ENCODE results near the gene CHAF1A. TPM values are rescaled to one million over a fixed set of nuclear protein-coding genes. Genes with fewer than 3 reads are reported as not detected.

Gene CHAF1A
- total RNA-seq, 1 experiment from 2014 or later: 7.8 TPM

GRCh38 chr19:4472174-4472974, 69.9 kb downstream of the CHAF1A start, which contains the start of gene HDGFL2:
Gene HDGFL2 (plus strand): TSS chr19:4472297. CDS start chr19:4472351, 54 bp downstream.
- H3K36me3 ChIP-seq (ENCODE audit: insufficient read depth, low read length): no peaks in the 10 kb centered on the region; the same call in 1 of the 2 replicates
- H3K9me3 ChIP-seq (ENCODE audit: low read length): no peaks in the 10 kb centered on the region
- DNase-seq: no peak
- peak within 1 kb of the TSS; percentile 82 for H3K27ac ChIP-seq (ENCODE audit: low read length)
- peak within 1 kb of the TSS; percentile 97 for H3K4me3 ChIP-seq (ENCODE audit: low read length)
- H3K9ac ChIP-seq (ENCODE audit: low read length): peak within 1 kb of the TSS; percentile 99
- H3K4me1 ChIP-seq (ENCODE audit: low read length): peaks cover 24% of the 10 kb centered on the region
- H3K4me2 ChIP-seq (ENCODE audit: low read depth, low read length, poor library complexity, severe bottlenecking): peak within 1 kb of the TSS; percentile 92
- H3K27me3 ChIP-seq (ENCODE audit: low read length): no peaks in the 10 kb centered on the region
- no peaks in the 10 kb centered on the region; the same call in 1 of the 2 replicates for H4K20me1 ChIP-seq (ENCODE audit: insufficient read depth, low read depth, low read length)
- H3K9me2 ChIP-seq (replicated peaks; ENCODE audit: insufficient read depth, low read length): no peaks in the 10 kb centered on the region
- H3K79me2 ChIP-seq (ENCODE audit: low read length): peaks cover 42% of the 10 kb centered on the region
- H2AFZ ChIP-seq (ENCODE audit: low read length): peak within 1 kb of the TSS; percentile 11; the same call in 1 of the 2 replicates

DNA sequence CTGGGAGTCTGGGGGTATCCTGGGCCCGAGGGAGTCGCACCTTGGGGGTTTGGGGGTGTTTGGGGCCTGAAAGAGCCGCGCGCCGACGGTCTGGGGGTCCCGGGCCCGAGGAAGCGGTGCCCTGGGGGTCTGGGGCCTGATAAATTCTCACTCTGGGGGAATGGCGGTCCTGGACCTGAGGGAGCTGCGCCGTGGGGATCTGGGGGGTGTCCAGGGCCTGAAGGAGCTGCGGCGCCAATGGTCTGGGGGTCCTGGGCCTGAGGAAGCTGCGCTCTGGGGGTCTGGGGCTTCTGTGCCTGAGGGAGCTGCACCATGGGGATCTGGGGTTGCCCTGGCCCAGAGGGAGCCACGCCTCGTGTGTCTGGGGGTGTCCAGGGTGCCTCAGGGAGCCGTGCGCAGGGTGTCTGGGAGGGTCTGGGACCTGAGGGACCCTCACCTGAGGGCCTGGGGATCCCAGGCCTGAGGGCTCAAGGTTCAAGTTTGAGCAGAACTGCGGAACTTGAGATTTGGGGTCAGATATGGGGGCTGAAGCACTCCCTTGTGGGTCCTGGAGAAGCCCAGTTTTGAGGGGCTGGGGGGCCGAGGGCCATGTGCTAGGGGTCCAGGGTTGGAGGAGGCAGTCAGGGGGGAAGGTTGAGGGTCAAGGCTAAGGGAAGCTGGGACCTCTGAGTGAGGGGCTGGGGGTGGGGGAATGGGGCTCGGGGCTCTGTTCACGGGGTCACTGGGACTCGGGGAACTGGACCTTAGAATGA, 70.7 kb downstream of the CHAF1A start:
- no peaks in the 10 kb centered on the region for H3K9me2 ChIP-seq (replicated peaks; ENCODE audit: insufficient read depth, low read length)
- H3K9ac ChIP-seq (ENCODE audit: low read length): peak overlapping the region; percentile 99
- no peaks in the 10 kb centered on the region for H3K9me3 ChIP-seq (ENCODE audit: low read length)
- H2AFZ ChIP-seq (ENCODE audit: low read length): no peak overlapping the region
- H3K27ac ChIP-seq (ENCODE audit: low read length): peak overlapping the region; percentile 56
- no peaks in the 10 kb centered on the region; the same call in 1 of the 2 replicates for H3K36me3 ChIP-seq (ENCODE audit: insufficient read depth, low read length)
- peak; percentile 54 for DNase-seq
- H4K20me1 ChIP-seq (ENCODE audit: insufficient read depth, low read depth, low read length): no peaks in the 10 kb centered on the region; the same call in 1 of the 2 replicates
- H3K4me1 ChIP-seq (ENCODE audit: low read length): peaks cover 24% of the 10 kb centered on the region
- no peaks in the 10 kb centered on the region for H3K27me3 ChIP-seq (ENCODE audit: low read length)
- H3K4me3 ChIP-seq (ENCODE audit: low read length): peak overlapping the region; percentile 97
- H3K79me2 ChIP-seq (ENCODE audit: low read length): peaks cover 42% of the 10 kb centered on the region
- H3K4me2 ChIP-seq (ENCODE audit: low read depth, low read length, poor library complexity, severe bottlenecking): peak overlapping the region; percentile 92

DNA sequence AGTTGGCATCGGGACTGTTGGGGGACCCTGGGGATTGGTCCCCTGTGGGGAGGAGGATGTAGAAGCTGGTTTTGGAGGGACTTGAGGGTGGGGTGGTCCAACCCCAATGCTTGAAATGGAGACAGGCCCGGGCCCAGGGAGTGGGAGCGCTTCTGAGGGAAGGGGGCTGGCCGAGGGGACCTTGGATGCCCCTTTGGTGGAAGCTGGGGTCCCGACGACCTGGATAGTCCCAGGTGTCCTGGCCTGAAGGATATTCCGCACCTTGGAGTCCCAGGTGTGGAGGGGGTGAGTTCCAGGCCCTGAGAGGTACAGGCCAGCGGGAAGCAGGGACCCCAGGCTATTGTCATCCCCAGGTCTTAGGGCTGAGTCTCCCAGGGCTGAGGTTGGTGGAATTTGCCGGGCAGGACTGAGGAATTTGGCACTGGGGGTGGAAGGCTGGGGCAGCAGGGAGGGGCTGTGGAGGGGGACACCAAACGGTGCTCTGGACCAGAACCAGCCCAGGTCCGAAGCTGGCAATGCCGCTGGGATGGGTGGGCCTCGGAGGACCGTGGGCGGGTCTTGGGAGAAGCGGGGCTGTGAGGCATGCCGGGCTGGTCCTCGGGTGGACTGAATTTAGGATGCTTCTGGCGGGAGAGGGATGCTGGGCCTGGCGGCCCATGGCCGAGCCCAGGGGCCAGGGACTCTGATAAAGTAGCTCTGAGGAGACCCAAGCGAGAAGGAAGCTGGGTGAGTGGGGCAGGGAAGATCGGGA, 71.5 kb downstream of the CHAF1A start:
- Histone ChIP-seq H2AFZ (ENCODE audit: low read length) (no peak overlapping the region), H3K4me2 (ENCODE audit: low read depth, low read length, poor library complexity, severe bottlenecking) (peak overlapping the region; percentile 92), H3K9ac (ENCODE audit: low read length) (peak overlapping the region; percentile 99), H3K79me2 (ENCODE audit: low read length) (peaks cover 42% of the 10 kb centered on the region), H3K27ac (ENCODE audit: low read length) (peak overlapping the region; percentile 22; the same call in 1 of the 2 replicates), H4K20me1 (ENCODE audit: insufficient read depth, low read depth, low read length) (no peaks in the 10 kb centered on the region; the same call in 1 of the 2 replicates), H3K9me2 (replicated peaks; ENCODE audit: insufficient read depth, low read length) (no peaks in the 10 kb centered on the region), H3K27me3 (ENCODE audit: low read length) (no peaks in the 10 kb centered on the region), H3K9me3 (ENCODE audit: low read length) (no peaks in the 10 kb centered on the region), H3K4me1 (ENCODE audit: low read length) (peaks cover 26% of the 10 kb centered on the region), H3K4me3 (ENCODE audit: low read length) (peak overlapping the region; percentile 97), H3K36me3 (ENCODE audit: insufficient read depth, low read length) (no peaks in the 10 kb centered on the region; the same call in 1 of the 2 replicates)
- DNase-seq: peak; percentile 46

DNA sequence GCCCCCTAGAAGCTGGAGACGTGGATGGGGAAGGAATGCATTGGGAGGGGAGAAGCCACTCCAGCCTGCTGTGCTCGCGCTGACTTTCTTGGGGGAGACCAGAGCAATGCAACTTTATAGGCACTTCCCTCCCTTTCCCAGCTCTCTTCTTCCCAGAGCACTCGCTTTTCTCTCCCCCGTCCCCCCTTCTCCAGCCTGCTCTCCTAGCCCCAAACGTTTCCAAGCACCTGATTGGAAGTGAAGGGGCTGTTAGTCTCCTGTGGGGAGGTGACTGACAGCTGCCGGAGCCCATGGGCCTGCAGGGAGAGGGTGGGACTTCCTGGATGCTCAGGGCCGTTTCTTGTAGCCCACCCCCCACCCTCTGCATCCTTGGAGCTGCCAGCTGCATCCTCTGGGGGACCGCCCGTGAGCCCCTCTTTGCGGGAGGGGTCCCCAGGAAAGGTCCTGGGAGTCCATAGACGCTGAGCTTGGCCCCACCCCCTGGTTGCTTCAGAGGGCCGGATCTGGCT, 72.1 kb downstream of the CHAF1A start:
- H3K9ac ChIP-seq (ENCODE audit: low read length): peak overlapping the region; percentile 99
- no peaks in the 10 kb centered on the region; the same call in 1 of the 2 replicates for H4K20me1 ChIP-seq (ENCODE audit: insufficient read depth, low read depth, low read length)
- no peaks in the 10 kb centered on the region for H3K9me3 ChIP-seq (ENCODE audit: low read length)
- DNase-seq: peak; percentile 88
- peak overlapping the region; percentile 22; the same call in 1 of the 2 replicates for H3K27ac ChIP-seq (ENCODE audit: low read length)
- peak overlapping the region; percentile 92 for H3K4me2 ChIP-seq (ENCODE audit: low read depth, low read length, poor library complexity, severe bottlenecking)
- no peaks in the 10 kb centered on the region; the same call in 1 of the 2 replicates for H3K36me3 ChIP-seq (ENCODE audit: insufficient read depth, low read length)
- no peaks in the 10 kb centered on the region for H3K9me2 ChIP-seq (replicated peaks; ENCODE audit: insufficient read depth, low read length)
- H2AFZ ChIP-seq (ENCODE audit: low read length): no peak overlapping the region
- peaks cover 42% of the 10 kb centered on the region for H3K79me2 ChIP-seq (ENCODE audit: low read length)
- no peaks in the 10 kb centered on the region for H3K27me3 ChIP-seq (ENCODE audit: low read length)
- peak overlapping the region; percentile 97 for H3K4me3 ChIP-seq (ENCODE audit: low read length)
- H3K4me1 ChIP-seq (ENCODE audit: low read length): peaks cover 32% of the 10 kb centered on the region

DNA sequence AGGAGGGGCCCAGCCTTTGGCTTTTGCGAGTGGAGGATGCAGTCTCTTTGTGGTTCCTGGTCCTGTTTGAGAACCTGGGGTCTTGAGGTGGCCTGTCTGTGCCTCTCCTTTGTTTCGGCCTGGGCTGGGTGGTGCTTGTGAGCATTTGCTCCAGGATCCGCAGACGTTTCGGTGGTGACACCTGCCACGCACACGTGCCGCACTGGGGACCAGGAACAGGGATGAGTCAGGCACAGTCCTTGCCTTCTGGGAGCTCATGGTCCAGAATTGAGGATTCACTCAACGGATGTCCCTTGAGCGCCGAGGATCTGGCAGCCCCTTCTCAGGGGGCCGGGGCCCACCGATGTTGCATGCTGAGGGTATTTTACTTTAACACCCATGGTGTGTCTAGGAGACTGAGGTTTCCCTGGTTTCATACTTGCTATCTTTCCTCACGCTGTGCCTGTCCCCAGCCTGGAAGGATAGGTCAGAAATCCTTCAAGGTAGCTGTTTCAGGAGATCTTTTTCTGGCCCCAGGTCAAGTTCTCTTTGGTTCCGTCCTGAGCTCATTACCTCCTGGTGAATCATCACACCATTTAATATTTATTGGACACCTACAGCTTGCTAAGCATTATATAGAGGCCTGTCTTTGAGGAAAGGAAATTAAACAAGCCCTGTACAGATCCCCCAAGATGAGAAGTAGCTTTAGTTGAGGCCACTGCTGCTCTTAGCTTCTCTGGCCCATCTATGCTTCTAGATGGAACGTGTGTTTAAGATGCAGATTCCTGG, 74.8 kb downstream of the CHAF1A start:
- Histone ChIP-seq H3K9me3 (ENCODE audit: low read length) (no peaks in the 10 kb centered on the region), H3K27me3 (ENCODE audit: low read length) (no peaks in the 10 kb centered on the region), H3K27ac (ENCODE audit: low read length) (no peak overlapping the region), H3K36me3 (ENCODE audit: insufficient read depth, low read length) (no peaks in the 10 kb centered on the region; the same call in 1 of the 2 replicates), H3K4me2 (ENCODE audit: low read depth, low read length, poor library complexity, severe bottlenecking) (no peak overlapping the region), H4K20me1 (ENCODE audit: insufficient read depth, low read depth, low read length) (peaks cover 4% of the 10 kb centered on the region; the same call in 1 of the 2 replicates), H2AFZ (ENCODE audit: low read length) (no peak overlapping the region), H3K79me2 (ENCODE audit: low read length) (peaks cover 42% of the 10 kb centered on the region), H3K4me3 (ENCODE audit: low read length) (no peak overlapping the region), H3K4me1 (ENCODE audit: low read length) (peaks cover 28% of the 10 kb centered on the region), H3K9me2 (replicated peaks; ENCODE audit: insufficient read depth, low read length) (no peaks in the 10 kb centered on the region), H3K9ac (ENCODE audit: low read length) (no peak overlapping the region)
- DNase-seq: no peak

- Histone ChIP-seq H2AFZ (ENCODE audit: low read length) (no peak overlapping the region), H3K27me3 (ENCODE audit: low read length) (no peaks in the 10 kb centered on the region), H3K36me3 (ENCODE audit: insufficient read depth, low read length) (no peaks in the 10 kb centered on the region), H3K9me3 (ENCODE audit: low read length) (no peaks in the 10 kb centered on the region), H3K9ac (ENCODE audit: low read length) (no peak overlapping the region), H3K4me1 (ENCODE audit: low read length) (peaks cover 13% of the 10 kb centered on the region), H3K9me2 (replicated peaks; ENCODE audit: insufficient read depth, low read length) (no peaks in the 10 kb centered on the region), H3K4me2 (ENCODE audit: low read depth, low read length, poor library complexity, severe bottlenecking) (no peak overlapping the region), H3K4me3 (ENCODE audit: low read length) (no peak overlapping the region), H3K27ac (ENCODE audit: low read length) (no peak overlapping the region), H3K79me2 (ENCODE audit: low read length) (no peaks in the 10 kb centered on the region), H4K20me1 (ENCODE audit: insufficient read depth, low read depth, low read length) (peaks cover 4% of the 10 kb centered on the region; the same call in 1 of the 2 replicates)
- DNase-seq: no peak
Measured at GRCh38 chr19:4482721-4483364, 80.4 kb downstream of the CHAF1A start.

GRCh38 chr19:4483385-4483784, 80.9 kb downstream of the CHAF1A start:
- Histone ChIP-seq H3K79me2 (ENCODE audit: low read length) (no peaks in the 10 kb centered on the region), H3K4me2 (ENCODE audit: low read depth, low read length, poor library complexity, severe bottlenecking) (no peak overlapping the region), H4K20me1 (ENCODE audit: insufficient read depth, low read depth, low read length) (peaks cover 4% of the 10 kb centered on the region; the same call in 1 of the 2 replicates), H3K4me1 (ENCODE audit: low read length) (peaks cover 13% of the 10 kb centered on the region), H3K27me3 (ENCODE audit: low read length) (no peaks in the 10 kb centered on the region), H3K27ac (ENCODE audit: low read length) (no peak overlapping the region), H3K4me3 (ENCODE audit: low read length) (no peak overlapping the region), H2AFZ (ENCODE audit: low read length) (no peak overlapping the region), H3K9me2 (replicated peaks; ENCODE audit: insufficient read depth, low read length) (no peaks in the 10 kb centered on the region), H3K36me3 (ENCODE audit: insufficient read depth, low read length) (no peaks in the 10 kb centered on the region), H3K9me3 (ENCODE audit: low read length) (no peaks in the 10 kb centered on the region), H3K9ac (ENCODE audit: low read length) (no peak overlapping the region)
- no peak for DNase-seq

Data from Karpas-422 (cell line).